GM10847 (cell line): ENCODE results near the gene CPXM2.

ENCODE experiments used
- POLR2A ChIP-seq: IDR thresholded peaks from 2 replicates; pipeline ENCODE4 v1.6.1; 2011; ENCODE audit not compliant: insufficient read length; ENCODE audit errors: extremely low read depth

Gene CPXM2

DNA sequence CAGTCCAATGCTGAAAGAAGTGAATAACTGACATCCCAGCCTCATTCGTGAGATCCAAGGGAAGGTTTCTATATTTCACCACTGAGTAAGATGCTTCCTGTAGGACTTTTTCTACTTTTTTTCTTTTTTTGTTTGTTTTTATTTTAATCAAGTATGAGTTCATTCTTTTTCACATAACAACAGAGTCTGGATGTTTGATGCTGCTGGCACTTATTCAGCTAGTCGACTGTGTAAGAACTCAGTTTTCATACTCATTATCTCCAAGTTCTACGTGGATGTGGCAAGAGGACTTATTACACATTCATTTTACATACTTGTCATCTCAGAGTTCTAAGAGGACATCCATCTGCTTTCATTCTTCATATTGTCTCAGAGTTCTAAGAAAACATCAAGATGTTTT, 86.9 kb downstream of the CPXM2 start:
- TF ChIP-seq POLR2A = no peak

DNA sequence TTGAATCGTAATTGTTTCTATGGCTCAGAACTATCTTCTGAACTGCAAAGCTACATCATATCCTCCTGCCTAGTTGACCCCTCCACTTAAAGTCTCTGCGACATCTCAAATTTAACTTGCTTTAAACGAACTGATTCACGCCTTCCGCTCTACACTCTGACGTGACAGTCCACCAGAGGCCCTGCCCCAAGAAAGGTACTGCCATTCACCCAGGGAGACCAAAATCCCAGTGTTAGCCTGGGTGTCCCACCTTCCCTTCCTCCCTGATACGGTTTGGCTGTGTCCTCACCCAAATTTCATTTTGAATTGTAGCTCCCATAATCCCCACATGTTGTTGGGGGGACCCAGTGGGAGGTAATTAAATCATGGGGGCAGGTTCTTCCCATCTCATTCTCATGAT, 90.8 kb downstream of the CPXM2 start:
- TF ChIP-seq POLR2A = no peak

DNA sequence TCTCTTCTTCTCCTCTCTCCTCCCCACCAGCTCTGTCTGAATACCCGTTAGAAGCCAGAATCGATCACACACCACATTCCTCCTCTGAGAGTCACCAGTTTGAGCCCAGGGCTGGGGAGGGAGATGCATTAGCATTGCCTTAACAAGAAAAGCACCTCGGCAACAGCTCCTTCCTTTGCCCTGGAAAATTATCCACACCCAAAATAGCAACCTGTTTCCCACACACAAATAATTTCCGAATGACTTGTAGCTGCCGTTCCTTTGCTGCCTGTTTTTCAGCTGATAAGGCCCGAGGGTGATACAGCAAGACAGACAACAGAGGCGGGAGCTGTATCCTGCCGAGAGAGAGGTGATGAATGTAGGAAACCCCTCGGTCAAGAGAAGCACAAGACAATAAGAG, 91.3 kb downstream of the CPXM2 start:
- no peak for TF ChIP-seq POLR2A

DNA sequence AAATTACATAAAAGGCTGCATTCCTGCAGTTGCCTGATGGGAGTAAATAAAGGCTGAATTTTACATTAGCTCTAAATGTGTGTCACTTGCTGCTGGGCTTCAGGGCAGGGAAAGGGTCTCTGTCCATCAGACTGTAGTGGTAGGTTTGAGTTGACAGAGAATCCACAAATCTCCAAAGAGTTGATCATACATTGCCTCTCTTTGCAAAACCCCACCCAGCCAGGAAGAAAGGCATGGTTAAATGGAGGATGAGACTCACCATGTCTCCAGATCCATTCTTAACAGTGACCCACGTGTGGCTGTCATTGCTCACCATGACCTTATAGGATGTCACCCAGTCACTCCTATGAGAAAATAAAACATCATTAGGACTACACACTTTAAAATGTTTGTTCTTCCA, 92.8 kb downstream of the CPXM2 start:
- TF ChIP-seq POLR2A = no peak

DNA sequence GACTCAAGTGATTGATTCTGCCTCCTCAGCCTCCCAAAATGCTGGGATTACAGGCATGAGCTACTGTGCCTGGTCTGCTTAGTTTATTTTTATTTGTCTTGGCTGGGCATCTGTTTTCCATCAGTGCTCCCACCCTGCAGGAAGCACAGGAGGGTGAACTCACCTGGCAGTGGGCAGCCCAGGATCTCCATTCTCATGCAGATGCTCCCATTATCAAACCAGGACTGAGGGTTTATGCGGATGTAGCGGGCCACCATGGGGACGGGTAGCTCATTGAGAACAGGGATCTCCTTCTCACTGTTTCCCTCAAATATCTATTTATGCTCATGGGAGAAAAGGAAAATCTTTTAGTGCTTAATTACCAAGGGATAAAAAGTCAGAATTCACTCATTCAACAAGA, 93.8 kb downstream of the CPXM2 start:
- TF ChIP-seq POLR2A = no peak

DNA sequence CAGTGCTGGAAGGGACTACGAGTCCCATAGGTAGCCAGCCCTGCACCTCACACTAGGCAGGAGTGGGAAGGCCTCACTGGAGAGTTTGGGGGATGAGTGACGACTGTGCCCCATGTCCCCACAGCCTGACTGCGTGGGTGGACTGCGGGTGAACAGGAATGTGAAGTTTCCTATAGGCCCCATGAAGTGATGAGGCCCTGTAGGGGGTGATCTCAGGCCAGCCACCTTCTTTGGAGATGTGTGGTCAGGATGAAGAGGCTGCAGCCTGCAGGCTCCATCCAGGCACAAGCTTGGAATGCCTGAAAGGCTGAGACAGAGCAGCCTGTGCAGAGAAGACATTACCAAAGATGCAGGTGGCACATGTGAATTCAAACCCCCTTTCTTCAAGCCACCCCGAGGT, 94.9 kb downstream of the CPXM2 start:
- TF ChIP-seq POLR2A = no peak

DNA sequence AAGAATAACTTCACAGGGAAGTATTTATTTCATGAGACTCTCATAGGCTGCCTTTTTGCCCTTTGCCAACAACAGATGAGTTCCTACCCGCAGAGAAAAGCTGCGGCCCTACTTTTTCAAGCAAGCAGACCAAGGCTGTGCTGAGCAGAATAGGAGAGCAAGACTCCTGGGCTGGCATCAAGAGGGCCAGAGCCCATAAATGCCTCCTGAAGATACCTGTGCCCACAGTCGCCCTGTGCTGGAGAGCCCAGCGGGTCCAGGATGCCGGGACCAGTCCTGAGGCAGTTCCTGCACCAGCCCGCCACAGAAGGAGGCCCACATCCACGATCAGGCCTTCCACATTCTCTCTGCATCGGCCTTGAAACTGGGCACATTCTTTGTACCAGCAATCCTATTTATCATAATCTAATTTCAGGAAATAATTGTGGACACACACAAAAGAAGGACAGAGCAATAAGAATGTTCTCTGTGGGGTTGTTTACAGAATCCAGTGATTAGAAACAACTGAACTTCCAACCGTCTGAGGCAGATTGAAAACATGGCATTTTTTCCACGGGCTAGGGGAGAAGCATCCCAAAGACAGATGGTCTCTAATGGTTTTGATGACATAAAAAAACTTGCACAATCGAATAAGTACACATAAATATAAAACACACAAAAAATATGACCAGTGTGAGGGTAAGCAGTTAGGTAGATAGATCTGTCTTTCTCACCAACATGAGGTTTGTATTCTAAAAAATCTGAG, 95.6 kb downstream of the CPXM2 start:
- no peak for TF ChIP-seq POLR2A

DNA sequence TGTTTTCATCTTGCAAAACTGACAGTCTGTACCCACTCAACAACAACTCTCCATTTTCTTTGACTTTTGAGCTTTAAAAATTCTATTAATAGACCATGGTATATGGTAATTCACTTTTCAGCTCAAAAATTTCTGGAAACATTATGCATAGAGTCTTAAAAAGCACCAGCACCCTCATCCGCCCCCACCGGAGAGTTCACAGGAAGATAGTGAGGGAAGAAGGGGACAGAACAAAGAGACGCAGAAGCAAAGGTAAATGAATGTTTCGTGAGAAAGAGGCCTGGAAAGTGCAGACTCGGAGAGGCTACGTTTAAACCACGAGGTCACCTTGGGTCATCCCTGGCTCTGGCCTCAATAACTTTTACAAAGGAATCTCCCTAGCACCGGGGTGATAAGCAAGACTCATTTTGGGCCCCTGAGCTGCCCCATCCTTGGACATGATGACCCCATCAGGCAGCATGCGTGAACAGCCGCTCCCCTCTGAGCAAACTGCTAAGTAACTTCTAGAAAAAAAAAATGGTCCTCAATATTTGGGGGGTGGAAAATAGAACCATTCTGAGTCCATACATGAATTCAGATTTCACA, 96.3 kb downstream of the CPXM2 start:
- TF ChIP-seq POLR2A = no peak

DNA sequence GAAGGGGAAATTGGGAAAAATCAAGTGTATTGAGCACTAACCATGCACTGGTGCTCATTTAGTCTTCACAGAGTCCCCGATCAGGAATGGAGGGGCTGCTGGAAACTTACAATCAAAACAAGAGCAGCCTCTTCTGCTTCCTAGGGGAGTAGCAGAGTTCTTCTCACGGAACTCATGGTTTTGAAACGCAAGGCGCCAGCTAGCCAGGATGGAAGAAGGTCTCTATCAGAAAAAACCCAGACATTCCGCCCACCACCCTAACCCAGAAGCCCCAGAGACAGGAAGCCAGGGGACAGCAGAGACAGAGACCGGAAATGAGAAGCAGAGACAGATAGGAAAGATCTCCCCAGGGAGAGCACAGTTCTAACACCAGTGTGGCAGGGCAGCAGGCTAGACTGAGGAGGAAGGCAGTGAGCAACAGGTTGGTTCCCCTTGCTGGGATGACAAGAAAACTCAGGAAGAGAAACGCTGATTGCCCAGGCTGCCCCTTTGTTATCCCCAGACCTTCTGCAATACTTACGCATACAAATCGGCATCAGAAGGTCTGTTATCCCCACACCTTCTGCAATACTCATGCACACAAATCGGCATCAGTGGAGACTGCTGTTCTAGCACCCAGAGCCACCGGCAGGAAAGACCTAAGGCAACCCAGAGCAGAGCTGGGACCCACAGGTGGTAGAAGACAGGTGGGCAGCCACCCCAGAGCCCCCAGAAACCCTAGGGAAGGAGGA, 99.2 kb downstream of the CPXM2 start:
- TF ChIP-seq POLR2A = no peak

DNA sequence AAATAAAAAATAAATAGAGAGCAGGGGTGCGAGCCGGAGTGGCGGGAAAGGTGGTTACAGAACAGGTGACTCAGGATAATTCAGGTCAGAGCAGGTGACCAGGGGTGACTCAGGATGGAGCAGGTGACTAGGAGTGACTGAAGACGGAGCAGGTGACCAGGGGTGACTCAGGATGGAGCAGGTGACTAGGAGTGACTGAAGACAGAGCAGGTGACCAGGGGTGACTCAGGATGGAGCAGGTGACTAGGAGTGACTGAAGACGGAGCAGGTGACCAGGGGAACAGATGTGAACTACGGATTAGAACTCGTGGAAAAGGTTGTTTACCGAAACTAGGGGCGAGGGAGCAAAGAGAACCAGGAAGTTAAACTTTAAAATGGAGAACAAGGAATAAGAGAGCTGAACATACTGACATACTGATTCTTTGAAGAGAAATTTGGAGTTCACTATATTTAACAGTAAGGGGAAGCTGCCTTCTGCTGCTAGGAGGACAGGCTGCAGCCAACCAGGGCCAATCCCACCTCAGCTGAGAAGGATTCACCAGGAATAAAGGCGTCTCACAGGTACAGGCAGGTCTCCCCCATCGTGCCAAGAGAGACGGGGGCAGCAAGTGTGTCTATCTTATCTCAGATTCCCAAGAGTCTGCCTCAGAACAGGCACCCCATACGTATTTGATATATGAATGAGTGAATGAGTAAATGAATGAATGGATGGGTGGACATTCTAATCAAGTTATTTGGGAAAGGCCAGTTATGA, 101.3 kb downstream of the CPXM2 start:
- TF ChIP-seq POLR2A = no peak

DNA sequence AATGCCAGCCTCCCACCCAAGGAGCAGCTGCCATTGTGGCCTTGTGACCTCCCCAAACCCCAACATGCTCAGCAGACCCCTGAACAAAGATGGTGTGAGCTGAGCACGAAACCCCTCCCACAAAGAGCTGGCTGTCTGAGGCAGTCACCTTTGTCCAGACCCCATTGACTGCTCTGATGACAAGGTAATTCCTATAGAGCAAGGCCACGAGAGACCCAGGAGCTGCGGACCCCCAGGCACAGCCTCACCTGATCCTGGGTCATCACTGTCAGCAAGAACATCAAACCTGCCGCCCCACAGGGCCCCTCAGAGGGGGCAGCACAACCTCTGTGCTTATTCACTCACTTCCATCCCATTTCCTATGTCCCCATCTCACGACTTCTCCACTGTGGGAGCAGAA, 102.6 kb downstream of the CPXM2 start:
- TF ChIP-seq POLR2A = no peak

DNA sequence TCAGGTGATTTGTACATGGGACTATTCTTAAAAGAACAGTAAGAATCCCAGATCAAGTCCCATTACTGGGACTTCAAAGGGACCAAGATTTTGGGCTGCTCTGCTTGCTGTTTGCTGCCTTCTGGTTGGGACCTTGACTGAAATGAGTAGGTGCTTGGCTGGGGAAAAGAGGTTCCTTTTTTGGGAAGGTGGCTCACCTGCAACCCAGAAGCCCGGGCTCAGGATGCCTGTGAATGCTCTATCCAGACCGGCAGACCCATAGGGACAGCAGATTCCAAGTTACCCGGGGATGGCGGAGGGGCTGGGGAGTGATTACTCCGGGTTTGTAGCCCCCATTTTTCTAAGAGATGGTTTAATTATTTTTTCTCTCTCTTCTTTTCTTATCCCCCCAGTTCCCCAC, 104.0 kb downstream of the CPXM2 start:
- no peak for TF ChIP-seq POLR2A

DNA sequence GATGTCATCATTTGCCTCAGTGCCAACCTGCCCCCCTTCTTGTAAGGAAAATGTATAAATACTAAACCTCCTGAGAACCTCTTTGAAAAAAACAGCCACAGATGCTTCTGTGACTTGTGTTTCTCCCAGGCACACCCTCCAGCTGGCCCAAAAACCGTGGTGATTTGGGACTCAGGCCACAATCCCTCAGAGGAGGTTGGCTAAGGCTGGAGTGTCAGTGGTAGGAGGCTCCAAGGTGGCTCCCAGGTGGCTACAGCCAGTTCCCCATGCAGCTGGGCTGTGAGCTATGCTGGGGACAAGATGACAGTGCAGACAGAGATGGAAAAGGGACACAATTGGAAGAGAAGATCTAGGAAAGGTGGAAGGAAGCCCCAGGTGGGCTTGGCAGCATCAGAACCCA, 104.7 kb downstream of the CPXM2 start:
- TF ChIP-seq POLR2A = no peak

DNA sequence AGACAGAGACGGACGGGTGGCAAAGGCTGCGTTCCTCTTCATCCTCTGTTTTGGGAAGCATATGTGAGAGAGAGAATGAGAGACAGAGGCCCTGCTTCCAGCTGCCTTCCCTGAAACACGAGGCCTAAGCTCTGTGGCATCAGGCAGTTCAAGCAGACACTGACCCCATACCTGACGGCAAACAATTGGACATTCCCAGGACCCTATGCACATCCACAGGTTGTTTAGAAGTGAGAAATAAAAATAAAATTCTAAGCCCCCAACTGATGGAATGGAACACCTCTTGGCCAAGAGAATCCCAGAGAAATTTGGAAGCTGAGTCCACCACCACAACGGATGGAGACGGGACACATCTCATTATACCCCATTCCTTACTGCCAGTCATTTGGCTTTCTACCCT, 105.3 kb downstream of the CPXM2 start:
- no peak for TF ChIP-seq POLR2A

DNA sequence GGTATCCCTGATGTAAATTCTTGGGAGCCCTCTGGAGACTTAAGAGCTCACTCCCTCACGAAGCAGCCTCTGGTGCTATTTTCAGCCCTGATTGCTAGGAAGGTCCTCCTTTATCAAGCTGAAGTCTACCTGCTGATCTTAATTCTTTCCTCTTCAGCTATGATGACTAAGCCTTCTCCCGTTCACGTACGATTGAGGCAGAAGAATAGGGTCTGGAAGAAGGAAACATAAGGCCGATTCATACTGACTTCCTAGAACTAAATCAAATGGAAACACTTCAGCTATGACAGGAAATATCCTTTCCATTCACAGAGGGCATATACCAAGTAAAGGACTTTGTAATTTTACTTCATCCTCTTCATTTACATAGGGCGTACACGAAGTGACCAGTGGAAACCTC, 107.0 kb downstream of the CPXM2 start:
- TF ChIP-seq POLR2A = no peak

DNA sequence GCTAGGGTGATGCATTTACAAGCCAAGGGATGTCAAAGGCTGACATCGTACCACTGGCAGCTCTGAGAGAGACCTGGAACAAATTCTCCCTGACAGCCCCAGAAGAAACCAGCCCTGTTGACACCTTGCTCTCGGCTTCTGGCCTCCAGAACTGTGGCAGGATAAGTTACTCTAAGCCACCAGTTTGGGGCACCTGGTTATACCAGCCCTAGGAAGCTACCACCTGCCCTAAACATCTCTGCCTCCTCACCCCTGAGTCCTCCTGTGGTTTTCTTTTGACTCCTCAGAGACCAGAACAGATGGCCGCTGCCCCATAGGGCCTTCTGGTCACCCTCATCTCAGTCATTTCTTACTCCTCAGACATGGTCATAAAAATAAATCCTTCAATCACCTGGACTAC, 107.4 kb downstream of the CPXM2 start:
- TF ChIP-seq POLR2A = no peak
